ENCODE data around the gene SORBS1.

- no peak for TF ChIP-seq POLR2A (IDR thresholded peaks at IDR 0.05)
- TF ChIP-seq, protein P1, sequence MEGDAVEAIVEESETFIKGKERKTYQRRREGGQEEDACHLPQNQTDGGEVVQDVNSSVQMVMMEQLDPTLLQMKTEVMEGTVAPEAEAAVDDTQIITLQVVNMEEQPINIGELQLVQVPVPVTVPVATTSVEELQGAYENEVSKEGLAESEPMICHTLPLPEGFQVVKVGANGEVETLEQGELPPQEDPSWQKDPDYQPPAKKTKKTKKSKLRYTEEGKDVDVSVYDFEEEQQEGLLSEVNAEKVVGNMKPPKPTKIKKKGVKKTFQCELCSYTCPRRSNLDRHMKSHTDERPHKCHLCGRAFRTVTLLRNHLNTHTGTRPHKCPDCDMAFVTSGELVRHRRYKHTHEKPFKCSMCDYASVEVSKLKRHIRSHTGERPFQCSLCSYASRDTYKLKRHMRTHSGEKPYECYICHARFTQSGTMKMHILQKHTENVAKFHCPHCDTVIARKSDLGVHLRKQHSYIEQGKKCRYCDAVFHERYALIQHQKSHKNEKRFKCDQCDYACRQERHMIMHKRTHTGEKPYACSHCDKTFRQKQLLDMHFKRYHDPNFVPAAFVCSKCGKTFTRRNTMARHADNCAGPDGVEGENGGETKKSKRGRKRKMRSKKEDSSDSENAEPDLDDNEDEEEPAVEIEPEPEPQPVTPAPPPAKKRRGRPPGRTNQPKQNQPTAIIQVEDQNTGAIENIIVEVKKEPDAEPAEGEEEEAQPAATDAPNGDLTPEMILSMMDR (IDR thresholded peaks at IDR 0.05): no peak
Measured at GRCh38 chr10:95574649-95575365, 13.6 kb upstream of the SORBS1 start.
